ENCODE measurements around the gene TERB1. TPM values are rescaled to one million over a fixed set of nuclear protein-coding genes. Genes with fewer than 3 reads are reported as not detected.

TERB1 gene
- total RNA-seq, 1 donor from 2014 or later, result not detected

GRCh38 chr16:66840883-66841282 lies 39.5 kb upstream of the TERB1 start:
- Mint-ChIP-seq H3K4me3 (ENCODE audit: low read depth) (no peak overlapping the region), H3K27ac (no peak overlapping the region), H3K36me3 (ENCODE audit: insufficient read depth) (no peaks in the 10 kb centered on the region), H3K27me3 (peaks cover 62% of the 10 kb centered on the region), H3K9me3 (ENCODE audit: low read depth) (peaks cover 9% of the 10 kb centered on the region), H3K4me1 (ENCODE audit: low read depth) (peaks cover 3% of the 10 kb centered on the region)
- TF ChIP-seq CTCF (IDR thresholded peaks at IDR 0.05; ENCODE audit: unreplicated experiment), result no peak
- no peak for DNase-seq (ENCODE audit: low spot score, unreplicated experiment)

- no peak overlapping the region for H3K4me3 Mint-ChIP-seq (ENCODE audit: low read depth)
Observed at GRCh38 chr16:66834746-66835145, 33.4 kb upstream of the TERB1 start.

GRCh38 chr16:66832661-66833305 lies 31.4 kb upstream of the TERB1 start:
- TF ChIP-seq CTCF (IDR thresholded peaks at IDR 0.05; ENCODE audit: unreplicated experiment), result no peak
- Mint-ChIP-seq H3K9me3 (ENCODE audit: low read depth) (no peaks in the 10 kb centered on the region), H3K27ac (no peak overlapping the region), H3K36me3 (ENCODE audit: insufficient read depth) (peaks cover under 1% of the 10 kb centered on the region), H3K27me3 (peaks cover 17% of the 10 kb centered on the region), H3K4me3 (ENCODE audit: low read depth) (no peak overlapping the region), H3K4me1 (ENCODE audit: low read depth) (peaks cover 8% of the 10 kb centered on the region)
- DNase-seq (ENCODE audit: low spot score, unreplicated experiment), result no peak

More at GRCh38 chr16:66834746-66835145, 33.4 kb upstream of the TERB1 start:
- peaks cover 34% of the 10 kb centered on the region for H3K27me3 Mint-ChIP-seq
- H3K27ac Mint-ChIP-seq, result no peak overlapping the region
- DNase-seq (ENCODE audit: low spot score, unreplicated experiment), result no peak
- peaks cover 9% of the 10 kb centered on the region for H3K9me3 Mint-ChIP-seq (ENCODE audit: low read depth)
- H3K36me3 Mint-ChIP-seq (ENCODE audit: insufficient read depth), result no peaks in the 10 kb centered on the region
- no peak for TF ChIP-seq CTCF (IDR thresholded peaks at IDR 0.05; ENCODE audit: unreplicated experiment)
- H3K4me1 Mint-ChIP-seq (ENCODE audit: low read depth), result no peaks in the 10 kb centered on the region

DNA sequence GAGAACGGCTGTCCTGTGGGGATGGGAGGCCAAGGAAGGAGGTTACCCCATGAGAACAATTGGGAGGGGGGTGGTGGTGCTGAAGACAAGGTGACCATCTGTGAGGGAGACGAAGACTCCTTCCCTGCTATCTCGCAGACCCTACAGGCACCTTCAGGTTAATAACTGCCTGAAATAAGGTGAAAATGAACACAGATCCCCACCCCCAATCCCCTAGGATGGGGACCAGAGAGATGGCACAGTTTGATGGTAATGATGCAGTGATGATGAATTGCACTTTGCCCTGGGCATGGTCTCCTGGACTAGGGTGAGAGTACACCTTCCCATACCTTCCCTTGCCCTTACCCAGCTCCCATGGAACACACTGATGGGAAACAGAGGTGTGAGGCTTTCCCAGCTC lies 30.8 kb upstream of the TERB1 start:
- H3K27me3 Mint-ChIP-seq, result peaks cover 17% of the 10 kb centered on the region
- no peak overlapping the region for H3K4me3 Mint-ChIP-seq (ENCODE audit: low read depth)
- no peak overlapping the region for H3K27ac Mint-ChIP-seq
- H3K4me1 Mint-ChIP-seq (ENCODE audit: low read depth), result peaks cover 8% of the 10 kb centered on the region
- H3K36me3 Mint-ChIP-seq (ENCODE audit: insufficient read depth), result peaks cover 4% of the 10 kb centered on the region
- no peak for DNase-seq (ENCODE audit: low spot score, unreplicated experiment)
- TF ChIP-seq CTCF (IDR thresholded peaks at IDR 0.05; ENCODE audit: unreplicated experiment), result no peak
- H3K9me3 Mint-ChIP-seq (ENCODE audit: low read depth), result no peaks in the 10 kb centered on the region

GRCh38 chr16:66830422-66831404 lies 29.3 kb upstream of the TERB1 start, which contains the start of gene NAE1:
Gene NAE1, minus strand, starts transcription at chr16:66830976. Its CDS starts 77 bp downstream, at chr16:66830899.
- Mint-ChIP-seq H3K9me3 (ENCODE audit: low read depth) (no peaks in the 10 kb centered on the region), H3K4me3 (ENCODE audit: low read depth) (peak within 1 kb of the TSS; percentile 69), H3K36me3 (ENCODE audit: insufficient read depth) (peaks cover 10% of the 10 kb centered on the region), H3K27me3 (peaks cover 17% of the 10 kb centered on the region), H3K4me1 (ENCODE audit: low read depth) (peaks cover 14% of the 10 kb centered on the region), H3K27ac (peak within 1 kb of the TSS; percentile 79)
- TF ChIP-seq CTCF (IDR thresholded peaks at IDR 0.05; ENCODE audit: unreplicated experiment), result peak; percentile 99
- DNase-seq (ENCODE audit: low spot score, unreplicated experiment), result peak; percentile 90
